Testis (tissue), 2 donors: ENCODE data around the gene PPM1H.

ENCODE experiments used
- CTCF ChIP-seq, 3 experiments: fragments of 450-650 bp in 2 of 3; fragments of 200-600 bp in 1 of 3; sonication (generic) in 1 of 3; IDR thresholded peaks; one replicate each; pipeline ENCODE4 v1.5.1; 2016 to 2019; ENCODE audit warnings: antibody characterized with exemption in 3 of 3, mild to moderate bottlenecking in 2 of 3, moderate library complexity in 1 of 3
- POLR2A ChIP-seq: fragments of 450-650 bp; IDR thresholded peaks from one replicate; pipeline ENCODE4 v1.6.1; 2017; ENCODE audit warnings: antibody characterized with exemption, mild to moderate bottlenecking, moderate library complexity

DNA sequence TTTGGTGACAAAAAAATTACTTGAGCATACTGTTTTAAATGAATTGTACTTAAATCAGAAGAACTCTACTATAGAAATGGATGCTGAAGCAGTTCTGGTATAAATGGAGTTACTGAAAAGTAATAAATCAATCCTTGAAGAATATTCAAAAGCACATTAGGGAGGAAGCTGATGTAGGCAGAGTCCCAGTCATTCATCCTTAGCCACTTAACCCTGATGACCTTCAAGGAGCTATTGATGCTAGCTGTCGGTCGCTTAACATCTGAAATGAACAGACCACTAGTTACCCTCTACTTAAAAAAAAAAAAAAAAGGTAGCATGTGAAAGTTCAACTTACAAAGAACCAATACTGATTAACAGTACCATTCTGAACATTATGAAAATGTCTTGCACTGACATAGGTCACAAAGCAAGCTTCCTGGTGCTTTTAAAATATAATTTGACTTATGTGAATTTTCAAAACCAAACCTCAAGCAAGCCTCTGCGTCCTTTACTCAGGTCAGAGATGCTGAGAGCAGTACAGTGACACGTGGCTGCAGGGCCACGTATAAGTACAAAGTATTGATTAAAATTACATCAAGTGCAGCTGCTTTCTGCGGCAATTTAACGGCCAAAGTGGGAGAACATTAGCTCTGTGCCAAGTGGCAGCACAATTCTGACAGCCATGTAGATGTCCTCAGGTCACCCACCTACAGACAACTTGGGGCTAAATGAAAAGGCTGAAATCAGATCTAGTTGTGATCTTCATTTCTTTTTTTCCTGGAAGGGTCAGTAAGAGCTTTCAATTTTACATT, 18.1 kb downstream of the PPM1H start:
- no peak for TF ChIP-seq POLR2A
- TF ChIP-seq CTCF (IDR thresholded peaks at IDR 0.05) = no peak
